ENCODE measurements around the gene P2RY8.
"Not testable (repeated sequence)": the region's sequence is repeated elsewhere in the genome, so short reads cannot be mapped to it uniquely, and the experiment has no call there.

Gene P2RY8

DNA sequence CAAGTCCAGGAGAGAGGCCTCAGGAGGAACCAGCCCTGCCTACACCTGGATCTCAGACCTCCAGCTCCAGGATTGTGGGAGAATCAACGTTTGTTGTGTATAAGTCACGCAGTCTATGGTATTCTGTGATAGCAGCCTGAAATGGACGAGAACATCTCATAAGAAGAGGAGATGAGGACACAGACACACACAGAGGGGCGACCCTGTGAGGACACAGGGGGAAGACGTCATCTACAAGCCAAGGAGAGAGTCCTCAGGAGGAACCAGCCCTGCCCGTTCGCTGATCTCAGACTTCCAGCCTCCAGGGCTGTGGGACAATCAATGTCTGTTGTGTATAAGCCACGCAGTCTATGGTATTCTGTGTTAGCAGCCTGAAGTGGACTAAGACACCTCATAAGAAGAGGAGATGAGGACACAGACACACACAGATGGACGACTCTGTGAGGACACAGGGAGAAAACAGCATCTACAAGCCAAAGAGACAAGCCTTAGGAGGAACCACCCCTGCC is 20.3 kb downstream of the P2RY8 start:
- DNase-seq = no peak

DNA sequence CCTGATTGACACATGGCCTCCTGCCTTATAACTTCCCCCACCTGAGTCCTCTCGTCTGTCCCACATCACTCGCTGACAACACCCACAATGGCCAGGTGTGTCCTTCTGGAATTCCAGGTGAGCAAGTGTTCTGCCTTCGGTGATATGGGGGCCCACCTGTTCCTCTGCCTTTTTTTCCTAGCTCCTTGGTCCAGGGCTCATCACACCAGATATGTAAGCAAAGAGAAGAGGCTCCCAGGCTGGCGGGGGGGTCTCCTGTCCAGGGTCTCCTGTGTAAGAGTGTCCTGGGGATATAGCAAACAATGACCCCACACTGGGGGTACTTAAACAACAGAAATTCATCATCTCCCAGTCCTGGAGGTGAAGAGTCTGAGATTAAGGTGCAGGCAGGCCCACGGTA is 25.2 kb downstream of the P2RY8 start:
- DNase-seq = no peak

DNA sequence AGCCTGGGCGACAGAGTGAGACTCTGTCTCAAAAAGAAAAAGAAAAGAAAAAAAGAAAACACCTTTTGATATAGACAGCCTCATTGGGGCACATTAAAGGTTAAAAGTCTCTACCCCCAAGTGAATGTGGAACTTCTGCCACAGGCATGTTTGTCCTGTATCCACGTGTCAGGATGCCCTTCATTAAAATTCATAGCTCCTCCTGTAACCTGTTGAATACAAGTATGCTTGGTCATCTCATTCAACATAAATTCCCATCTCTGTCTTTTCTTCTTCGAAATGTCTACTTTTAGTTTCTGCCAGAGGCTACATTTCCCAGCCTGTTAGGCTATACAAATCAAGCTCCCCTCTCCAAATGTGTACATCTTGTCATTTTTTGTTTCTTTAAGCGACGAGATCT is 25.8 kb downstream of the P2RY8 start:
- DNase-seq = no peak

DNA sequence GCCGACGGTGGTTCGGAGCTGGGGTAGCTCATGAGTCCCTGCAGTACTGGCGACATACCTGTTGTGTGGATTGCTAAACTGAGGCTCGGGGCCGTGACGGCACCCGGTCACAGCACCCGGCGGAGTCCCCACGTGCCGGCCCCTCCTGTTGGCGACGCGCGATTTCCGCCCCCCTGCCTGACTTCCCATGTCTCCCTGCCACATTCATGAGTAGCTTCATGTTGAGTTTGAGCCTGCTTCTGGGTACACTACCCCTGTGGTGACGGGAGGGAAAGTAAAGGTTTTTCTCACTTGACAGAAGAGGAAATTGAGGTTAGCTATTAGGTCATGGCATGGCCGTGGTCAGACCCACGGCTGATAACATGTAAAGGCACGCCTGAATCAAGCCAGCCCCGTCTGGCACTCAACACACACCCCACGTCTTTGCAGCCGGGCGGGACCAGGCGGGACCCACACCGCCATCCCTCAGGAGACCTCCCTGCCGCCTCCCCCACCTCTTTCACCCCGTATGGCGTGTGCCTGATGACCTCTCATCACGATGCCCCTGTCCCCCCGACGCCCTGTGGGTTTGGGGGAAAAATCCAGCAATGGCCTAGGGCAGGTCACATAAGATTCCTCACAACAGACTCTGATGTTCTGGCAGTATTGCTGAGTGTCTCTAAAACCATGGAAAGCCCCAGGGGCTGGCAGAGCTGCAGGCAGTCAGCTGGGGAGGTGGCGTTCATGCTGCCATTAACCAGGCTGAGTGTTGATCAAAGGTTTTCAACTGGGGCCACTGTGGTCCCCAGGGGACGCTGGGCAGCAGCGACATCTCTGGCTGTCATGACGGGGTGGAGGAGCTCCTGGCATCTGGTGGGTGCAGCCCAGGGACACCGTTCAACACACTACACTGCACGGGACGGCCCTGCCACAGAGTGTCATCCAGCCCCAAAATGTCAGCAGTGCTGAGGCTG is 29.2 kb downstream of the P2RY8 start:
- peak; percentile 58 for DNase-seq

DNA sequence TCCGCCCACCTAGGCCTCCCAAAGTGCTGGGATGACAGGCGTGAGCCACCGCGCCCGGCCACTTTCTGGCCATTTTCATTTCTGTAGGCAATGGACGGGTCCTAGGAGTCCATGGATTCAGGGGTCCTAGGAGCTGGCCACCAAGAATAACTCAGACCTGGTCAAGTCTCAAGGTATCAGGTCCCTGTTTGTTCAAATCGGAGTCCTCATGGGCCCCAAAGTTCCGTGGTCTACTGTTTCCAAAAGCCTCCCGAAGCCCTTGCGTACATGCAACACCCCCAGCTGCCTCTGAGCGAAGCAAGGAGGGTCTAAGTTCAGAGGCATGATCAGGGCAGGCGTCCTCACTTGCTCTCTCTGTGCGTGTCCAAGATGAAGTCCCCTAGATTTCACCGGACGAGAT is 30.1 kb downstream of the P2RY8 start:
- DNase-seq = no peak

DNA sequence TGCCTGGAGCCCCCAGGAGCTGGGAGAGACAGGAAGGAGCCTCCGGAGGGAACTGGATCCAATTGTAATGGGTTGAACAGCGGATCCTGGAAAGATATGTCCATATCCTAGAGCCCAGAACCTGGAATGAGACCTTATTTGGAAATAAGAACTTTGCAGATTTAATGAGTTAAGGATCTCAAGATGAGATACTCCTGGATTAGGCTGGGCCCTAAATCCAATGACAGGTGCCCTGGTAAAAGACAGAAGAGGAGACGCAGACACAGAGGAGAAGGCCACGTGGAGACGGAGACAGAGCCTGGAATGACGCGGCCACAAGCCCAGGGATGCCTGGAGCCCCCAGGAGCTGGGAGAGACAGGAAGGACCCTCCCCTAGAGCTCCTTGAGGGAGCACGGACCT is 34.1 kb downstream of the P2RY8 start:
- DNase-seq = no peak

DNA sequence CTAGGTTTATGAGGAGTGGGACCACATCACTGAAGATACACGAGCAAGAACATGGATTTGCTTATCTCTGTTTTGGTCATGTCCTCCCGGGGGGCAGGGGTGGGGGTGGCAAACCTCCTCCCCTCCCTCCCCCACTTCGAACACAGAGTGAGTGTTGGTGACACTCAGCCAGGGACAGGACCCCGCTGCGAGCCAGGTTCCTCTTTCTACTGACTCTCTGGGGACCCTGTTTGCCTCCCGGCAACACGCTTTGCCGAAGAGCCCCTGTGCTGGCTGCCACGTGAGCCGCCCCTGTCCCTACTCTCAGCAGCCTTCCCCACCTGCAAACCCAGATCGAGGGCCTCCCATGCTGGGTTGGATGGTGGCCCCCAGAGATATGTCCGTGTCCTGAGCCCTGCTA is 34.7 kb downstream of the P2RY8 start:
- DNase-seq = no peak

DNA sequence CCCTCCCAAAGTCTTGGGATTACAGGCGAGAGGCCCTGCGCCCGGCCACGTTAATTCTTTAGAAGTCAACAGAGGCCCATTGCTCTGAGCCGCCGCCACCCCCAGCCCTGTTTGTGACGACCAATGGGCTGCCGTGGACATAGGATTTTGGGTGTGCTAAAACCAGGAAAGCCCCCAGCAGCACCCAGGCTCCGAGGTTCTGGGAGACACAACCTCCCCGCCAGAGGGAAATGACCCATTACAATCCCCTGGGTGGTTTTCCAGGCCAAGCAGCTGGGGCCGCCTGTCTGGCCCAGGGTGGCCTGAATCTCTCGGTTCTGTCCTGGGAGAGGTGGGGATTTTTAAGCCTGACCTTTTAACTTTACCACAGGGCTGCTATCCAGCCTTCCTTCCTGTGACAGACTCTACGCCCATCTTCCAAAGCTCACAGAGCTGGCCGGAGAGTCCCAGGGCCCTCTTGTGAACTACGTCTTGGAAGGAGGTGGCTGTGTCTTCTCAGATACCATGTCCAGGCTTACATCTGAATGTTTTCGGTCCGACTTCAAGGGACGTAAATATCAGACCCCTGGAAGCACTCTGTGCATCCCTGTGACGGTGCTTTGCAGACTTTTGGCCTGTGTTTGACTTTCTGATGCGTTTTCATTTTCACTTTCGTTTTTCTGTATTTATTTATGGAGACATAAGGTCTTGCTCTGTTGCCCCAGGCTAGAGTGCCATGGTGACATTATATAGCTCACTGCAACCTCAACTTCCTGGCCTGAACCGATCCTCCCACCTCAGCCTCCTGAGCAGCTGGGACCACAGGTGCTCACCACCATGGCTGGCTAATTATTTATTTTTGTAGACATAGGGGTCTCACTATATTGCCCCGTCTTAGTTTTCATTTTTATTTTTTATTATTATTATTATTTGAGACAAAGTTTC is 36.0 kb downstream of the P2RY8 start:
- peak; percentile 9 for DNase-seq

DNA sequence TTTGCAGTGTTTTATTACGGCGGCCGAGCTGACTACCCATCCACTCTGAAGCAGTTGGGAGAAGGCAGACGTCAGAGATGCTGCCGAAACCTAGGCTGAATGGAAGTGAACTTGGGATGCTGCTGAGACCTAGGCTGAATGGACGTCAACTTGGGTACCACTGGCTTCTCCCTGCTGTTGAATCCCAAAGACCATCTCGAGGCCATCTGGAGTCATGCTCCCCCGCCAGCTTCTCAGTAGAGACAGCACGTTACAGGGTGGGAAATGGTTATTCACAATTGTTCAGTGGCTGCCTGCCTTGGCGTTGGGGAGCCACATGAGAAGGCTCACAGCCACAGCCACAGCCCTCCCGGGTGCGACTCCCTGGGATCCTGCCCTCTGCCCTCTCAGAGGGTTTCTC is 40.9 kb downstream of the P2RY8 start:
- no peak for DNase-seq

DNA sequence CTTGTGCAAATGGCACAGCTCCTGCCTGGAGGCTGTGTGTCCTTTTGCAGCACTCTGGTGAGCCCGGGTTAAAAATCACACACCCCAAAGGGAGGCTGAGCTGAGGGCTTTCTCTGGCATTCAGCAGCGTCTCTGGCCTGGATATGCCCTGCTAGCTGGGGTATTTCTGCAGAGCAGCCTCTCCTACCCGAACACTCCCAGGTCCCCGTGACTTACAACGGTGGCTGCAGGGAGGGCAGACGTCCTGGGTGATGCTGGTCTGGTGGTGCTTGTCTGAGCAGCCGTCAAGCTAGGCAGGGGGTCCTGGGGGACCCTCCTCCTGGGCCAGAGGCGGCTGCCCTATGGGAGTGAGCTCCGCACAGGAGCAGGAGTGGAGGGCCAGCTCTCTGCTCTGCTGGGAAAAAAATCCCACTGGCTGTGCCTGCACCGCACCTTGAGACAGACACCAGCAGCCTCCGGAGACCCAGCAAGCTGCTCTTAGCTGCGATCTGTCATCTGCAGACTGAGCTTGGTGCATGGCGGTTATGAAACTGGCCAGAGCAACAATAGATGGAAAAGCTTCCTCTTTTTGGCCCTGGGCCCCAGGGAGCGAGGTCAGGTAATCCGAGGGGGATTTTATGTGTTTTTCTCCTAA is 43.0 kb downstream of the P2RY8 start:
- peak; percentile 69 for DNase-seq

DNA sequence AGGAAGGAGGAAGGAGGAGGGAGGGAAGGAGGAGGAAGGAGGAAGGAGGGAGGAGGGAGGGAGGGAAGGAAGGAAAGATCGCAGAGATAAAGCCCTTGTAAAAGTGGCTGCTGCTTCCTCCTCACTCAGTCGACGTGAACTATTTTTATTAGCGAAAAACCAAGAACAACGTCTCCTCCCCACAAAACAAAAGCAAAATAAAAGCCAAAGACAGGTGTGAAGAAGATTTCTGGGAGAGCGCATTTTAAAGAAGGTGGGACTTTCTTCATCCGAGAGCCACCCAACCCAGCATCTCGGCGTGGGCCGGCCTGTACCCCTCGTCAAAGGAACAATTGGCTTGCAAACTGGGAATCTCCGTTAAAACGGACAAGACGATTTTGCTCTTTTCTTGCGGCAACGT is 43.6 kb downstream of the P2RY8 start:
- DNase-seq = no peak

DNA sequence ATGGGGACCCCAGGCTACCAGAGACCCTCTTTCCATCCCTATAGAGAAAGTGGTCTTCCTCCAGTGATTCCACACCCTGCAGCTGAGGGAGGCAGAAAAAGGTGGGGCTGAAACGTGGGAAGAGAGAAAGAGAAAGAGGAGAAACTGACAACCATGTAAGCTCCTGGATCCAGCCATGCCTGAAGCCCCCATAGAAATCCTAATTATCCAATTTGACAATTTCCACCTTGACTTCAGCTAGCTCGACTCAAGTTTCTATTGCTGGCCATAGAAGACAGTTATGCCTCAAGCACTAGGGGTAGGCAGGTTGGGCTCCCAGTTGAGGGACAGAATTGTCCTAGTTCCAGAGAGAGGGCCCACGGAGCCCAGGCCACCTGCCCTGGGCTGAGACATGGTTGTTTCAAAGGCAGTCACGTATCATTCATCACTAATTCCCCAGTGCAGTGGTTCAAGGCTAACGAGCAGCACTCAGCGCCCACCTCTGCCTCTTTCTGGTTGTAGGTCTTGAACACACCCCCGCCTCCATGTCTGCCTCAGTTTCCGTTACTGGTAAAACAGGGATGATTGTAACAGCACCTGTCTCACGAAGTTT is 44.5 kb downstream of the P2RY8 start:
- DNase-seq = no peak

DNA sequence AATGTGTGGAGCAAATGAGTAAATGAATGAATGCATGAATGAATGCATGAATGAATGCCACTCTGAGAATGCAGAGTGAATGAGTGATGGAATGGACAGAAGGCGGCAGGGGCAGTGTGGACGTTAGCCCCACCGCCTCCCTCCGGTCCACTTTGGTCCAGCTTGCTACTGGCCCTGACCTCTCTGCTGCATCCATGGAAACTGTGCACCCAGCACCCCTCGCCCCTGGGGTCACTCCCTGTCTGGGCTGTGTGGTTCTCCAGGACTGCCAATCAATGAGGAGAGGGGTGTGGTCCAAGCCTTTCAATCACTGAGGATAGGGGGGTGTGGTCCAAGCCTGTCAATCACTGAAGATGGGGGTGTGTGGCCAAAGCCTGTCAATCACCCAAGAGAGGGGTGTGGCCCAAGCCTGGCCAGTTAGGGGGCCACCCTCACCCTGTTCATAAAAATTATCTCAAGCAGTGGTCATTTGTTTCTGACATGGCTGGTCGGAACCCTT is 45.1 kb downstream of the P2RY8 start:
- no peak for DNase-seq

DNA sequence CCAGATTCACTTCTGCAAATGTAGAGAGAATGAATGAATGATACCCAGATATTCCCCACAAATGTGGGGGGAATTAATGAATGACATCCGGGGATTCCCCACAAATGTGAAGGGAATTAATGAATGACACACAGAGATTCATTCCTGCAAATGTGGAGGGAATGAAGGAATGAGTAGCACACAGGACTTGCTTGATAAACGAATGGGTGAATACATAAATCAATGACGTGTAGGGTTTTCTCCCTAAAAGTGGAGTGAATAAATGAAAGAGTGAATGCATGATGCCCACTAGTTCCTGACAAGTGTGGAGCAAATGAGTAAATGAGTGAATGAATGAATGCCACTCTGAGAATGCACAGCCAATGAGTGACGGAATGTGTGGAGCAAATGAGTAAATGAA is 45.7 kb downstream of the P2RY8 start:
- DNase-seq = not testable (repeated sequence)

DNA sequence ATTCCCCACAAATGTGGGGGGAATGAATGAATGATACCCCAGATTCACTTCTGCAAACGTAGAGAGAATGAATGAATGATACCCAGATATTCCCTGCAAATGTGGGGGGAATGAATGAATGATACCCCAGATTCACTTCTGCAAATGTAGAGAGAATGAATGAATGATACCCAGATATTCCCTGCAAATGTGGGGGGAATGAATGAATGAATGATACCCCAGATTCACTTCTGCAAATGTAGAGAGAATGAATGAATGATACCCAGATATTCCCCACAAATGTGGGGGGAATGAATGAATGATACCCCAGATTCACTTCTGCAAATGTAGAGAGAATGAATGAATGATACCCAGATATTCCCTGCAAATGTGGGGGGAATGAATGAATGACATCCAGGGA is 46.3 kb downstream of the P2RY8 start:
- DNase-seq = not testable (repeated sequence)

DNA sequence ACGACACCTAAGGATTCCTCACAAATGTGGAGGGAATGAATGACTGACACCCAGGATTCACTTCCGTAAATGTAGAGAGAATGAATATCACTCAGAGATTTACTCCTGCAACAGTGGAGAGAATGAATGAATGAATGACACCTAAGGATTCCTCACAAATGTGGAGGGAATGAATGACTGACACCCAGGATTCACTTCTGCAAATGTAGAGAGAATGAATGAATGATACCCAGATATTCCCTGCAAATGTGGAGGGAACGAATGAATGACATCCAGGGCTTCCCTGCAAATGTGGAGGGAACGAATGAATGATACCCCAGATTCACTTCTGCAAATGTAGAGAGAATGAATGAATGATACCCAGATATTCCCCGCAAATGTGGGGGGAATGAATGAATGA is 47.6 kb downstream of the P2RY8 start:
- DNase-seq = not testable (repeated sequence)

DNA sequence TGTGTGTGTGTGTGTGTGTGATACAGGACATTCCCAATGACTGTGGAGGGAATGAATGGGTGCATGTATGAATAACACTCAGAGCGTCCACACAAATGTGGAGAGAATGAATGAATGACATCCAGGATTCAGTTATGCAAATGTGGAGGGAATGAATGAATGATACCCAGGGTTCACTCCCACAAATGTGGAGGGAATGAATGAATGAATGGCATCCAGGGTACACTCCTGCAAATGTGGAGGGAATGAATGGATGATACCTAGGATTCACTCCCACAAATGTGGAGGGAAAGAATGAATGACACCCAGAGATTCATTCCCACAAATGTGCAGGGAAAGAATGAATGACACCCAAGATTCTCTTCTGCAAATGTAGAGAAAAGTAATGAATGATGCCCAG is 48.2 kb downstream of the P2RY8 start:
- no peak for DNase-seq

DNA sequence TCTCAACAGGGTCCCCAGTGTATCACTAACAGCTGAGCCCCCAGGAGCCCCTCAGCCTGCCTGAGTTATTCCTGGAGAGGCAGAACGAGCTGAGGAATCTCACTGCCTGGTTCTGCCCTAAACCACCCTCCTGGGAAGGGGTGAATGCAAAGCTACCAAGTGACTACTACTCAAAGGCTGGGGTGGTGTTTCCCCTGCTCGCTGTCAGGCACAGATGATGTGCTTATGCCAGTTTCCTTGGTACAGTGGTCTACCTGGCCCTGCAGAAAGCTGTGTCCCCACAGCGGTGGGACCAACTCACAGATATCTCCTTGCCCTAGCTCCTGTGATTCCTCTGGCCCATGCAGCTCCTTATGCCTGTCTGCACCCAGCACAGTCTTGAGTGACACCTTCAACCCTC is 48.8 kb downstream of the P2RY8 start:
- DNase-seq = no peak

DNA sequence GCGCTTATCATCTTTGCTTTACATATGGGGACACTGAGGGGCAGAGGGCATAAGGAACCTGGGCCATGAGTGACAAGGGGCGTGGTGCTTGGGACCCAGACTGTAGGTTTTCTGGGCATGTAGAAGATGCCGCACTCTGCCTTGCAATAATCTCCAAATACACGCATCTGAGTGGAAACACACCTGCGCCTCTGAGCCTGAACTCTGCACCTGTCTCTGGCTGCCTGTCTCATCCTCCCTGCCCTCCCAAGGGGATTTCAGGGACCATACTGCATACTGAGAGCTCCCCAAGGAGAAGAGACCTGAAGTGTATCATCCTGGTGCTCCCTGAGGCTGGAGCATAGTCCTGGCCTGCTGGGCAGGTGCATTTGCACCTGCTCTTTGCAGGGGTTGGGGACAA is 49.6 kb downstream of the P2RY8 start:
- no peak for DNase-seq

DNA sequence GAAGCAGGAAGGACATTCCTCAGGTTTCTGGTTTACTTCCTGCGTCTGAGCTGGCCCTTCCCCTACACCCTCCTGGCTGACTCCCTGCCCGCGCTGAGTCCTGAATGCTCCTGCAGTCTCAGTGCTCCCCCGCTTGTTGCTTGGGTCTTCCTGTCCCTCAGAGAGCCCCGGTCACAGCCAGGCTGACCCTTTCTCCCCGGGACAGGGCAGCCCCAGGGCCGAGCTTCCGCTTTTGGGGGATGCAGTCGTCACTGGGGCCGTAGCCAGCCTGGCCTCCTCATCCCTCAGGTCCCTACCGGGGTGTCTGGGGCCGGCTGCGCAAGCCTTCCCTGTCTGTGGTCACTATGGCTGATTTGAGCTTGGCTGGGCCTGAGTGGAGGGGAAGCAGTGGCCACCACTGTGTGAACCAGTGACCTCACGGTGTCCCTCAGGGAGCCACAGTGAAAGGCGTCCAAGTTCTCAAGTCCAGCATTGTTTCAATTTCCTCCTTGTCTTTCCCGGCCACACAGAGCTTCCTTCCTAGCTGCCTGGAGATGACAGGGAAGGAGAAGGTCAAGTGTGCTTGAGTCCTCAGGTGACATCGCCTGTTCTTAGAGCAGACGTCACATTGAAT is 50.1 kb downstream of the P2RY8 start:
- no peak for DNase-seq

DNA sequence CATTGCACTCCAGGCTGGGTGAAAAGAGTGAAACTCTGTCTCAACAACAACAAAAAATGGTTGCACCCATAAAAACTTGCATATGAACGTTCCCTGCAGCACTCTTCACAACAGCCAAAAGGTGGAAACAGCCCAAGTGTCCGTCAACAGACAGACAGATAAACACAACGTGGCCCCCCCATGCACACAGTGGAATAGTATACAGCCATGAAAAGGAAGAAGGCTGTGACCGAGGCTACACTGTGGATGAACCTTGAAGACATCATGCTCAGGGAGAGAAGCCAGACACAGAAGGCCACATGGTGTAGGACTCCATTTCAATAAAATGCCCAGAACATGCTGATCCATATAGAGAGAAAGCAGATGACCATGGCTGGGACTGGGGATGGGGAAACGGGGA is 50.8 kb downstream of the P2RY8 start:
- no peak for DNase-seq

DNA sequence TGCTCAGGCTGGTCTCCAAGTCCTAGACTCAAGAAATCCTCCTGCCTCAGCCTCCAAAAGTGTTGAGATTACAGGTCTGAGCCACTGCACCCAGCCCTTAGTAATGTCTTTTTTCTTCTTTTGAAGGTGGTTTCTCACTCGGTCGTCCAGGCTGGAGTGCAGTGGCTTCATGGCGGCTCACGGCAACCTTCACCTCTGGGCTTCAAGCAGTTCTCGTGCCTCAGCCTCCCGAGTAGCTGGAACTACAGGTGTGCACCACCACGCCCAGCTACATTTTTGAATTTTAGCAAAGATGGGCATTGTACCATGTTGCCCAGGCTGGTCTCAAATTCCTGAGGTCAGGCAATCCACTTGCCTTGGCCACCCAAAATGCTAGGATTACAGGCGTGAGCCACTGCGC is 52.0 kb downstream of the P2RY8 start:
- no peak for DNase-seq
